ENCODE data around the gene MYL3.

Gene MYL3

GRCh38 chr3:46849045-46849631, 14.1 kb downstream of the MYL3 start:
- no peak for DNase-seq

GRCh38 chr3:46848271-46849044, 14.8 kb downstream of the MYL3 start:
- DNase-seq: peak in 1 of 2 experiments; percentile 5

- DNase-seq: no peak
Observed at GRCh38 chr3:46847744-46848143, 15.5 kb downstream of the MYL3 start.

GRCh38 chr3:46846624-46847542, 16.4 kb downstream of the MYL3 start:
- DNase-seq: no peak

GRCh38 chr3:46845860-46846623, 17.2 kb downstream of the MYL3 start:
- DNase-seq: peak; percentile 79 to 81

- DNase-seq: peak; percentile 58 to 66
Observed at GRCh38 chr3:46845397-46845859, 17.8 kb downstream of the MYL3 start.

- DNase-seq: no peak
Observed at GRCh38 chr3:46844881-46845312, 18.3 kb downstream of the MYL3 start.

- DNase-seq: no peak
Observed at GRCh38 chr3:46844397-46844796, 18.8 kb downstream of the MYL3 start.

GRCh38 chr3:46843508-46843907, 19.7 kb downstream of the MYL3 start:
- no peak for DNase-seq

GRCh38 chr3:46840491-46840890, 22.8 kb downstream of the MYL3 start:
- DNase-seq: no peak

- no peak for DNase-seq
Observed at GRCh38 chr3:46838301-46838700, 24.9 kb downstream of the MYL3 start.

GRCh38 chr3:46835491-46835890, 27.8 kb downstream of the MYL3 start:
- no peak for DNase-seq

- DNase-seq: no peak
Observed at GRCh38 chr3:46835054-46835453, 28.2 kb downstream of the MYL3 start.

- DNase-seq: no peak
Observed at GRCh38 chr3:46833346-46834300, 29.6 kb downstream of the MYL3 start.

GRCh38 chr3:46831841-46832240, 31.4 kb downstream of the MYL3 start:
- no peak for DNase-seq

- DNase-seq: no peak
Observed at GRCh38 chr3:46831316-46831715, 31.9 kb downstream of the MYL3 start.

- DNase-seq: no peak
Observed at GRCh38 chr3:46830801-46831200, 32.4 kb downstream of the MYL3 start.

- DNase-seq: no peak
Observed at GRCh38 chr3:46829699-46830208, 33.5 kb downstream of the MYL3 start.

- DNase-seq: no peak
Observed at GRCh38 chr3:46825450-46825849, 37.8 kb downstream of the MYL3 start.

GRCh38 chr3:46824211-46824970, 38.9 kb downstream of the MYL3 start:
- DNase-seq: no peak

All from SHP77 (cell line).